Duodenal mucosa (tissue), 2 donors: ENCODE measurements around the gene CFAP100.

Experiments
- H3K27ac ChIP-seq: one replicate; pipeline ENCODE4 v1.7.0; 2013; ENCODE audit warnings: low read depth, low read length
- H3K27me3 ChIP-seq, 2 donors: one replicate each; pipeline ENCODE4 v1.7.0; 2013; ENCODE audit warnings: low read length in 2 of 2, control low read depth in 1 of 2; ENCODE audit not compliant: insufficient read depth in 2 of 2, control insufficient read depth in 1 of 2
- H3K36me3 ChIP-seq, 2 donors: one replicate each; pipeline ENCODE4 v1.7.0; 2013; ENCODE audit warnings: low read length in 2 of 2, control low read depth in 1 of 2; ENCODE audit not compliant: insufficient read depth in 2 of 2, control insufficient read depth in 1 of 2
- H3K4me1 ChIP-seq, 2 donors: one replicate each; pipeline ENCODE4 v1.7.0; 2013; ENCODE audit warnings: low read length in 2 of 2, control low read depth in 1 of 2; ENCODE audit not compliant: insufficient read depth in 2 of 2, control insufficient read depth in 1 of 2
- H3K4me3 ChIP-seq, 2 donors: one replicate each; pipeline ENCODE4 v1.7.0; 2013; ENCODE audit warnings: low read length in 2 of 2, low read depth in 1 of 2
- H3K9ac ChIP-seq, 2 donors: one replicate each; pipeline ENCODE4 v1.7.0; 2013; ENCODE audit warnings: low read length in 2 of 2, low read depth in 1 of 2
- H3K9me3 ChIP-seq, 2 donors: one replicate each; pipeline ENCODE4 v1.7.0; 2013; ENCODE audit warnings: low read length in 2 of 2, control low read depth in 1 of 2; ENCODE audit not compliant: control insufficient read depth in 1 of 2

CFAP100 gene

DNA sequence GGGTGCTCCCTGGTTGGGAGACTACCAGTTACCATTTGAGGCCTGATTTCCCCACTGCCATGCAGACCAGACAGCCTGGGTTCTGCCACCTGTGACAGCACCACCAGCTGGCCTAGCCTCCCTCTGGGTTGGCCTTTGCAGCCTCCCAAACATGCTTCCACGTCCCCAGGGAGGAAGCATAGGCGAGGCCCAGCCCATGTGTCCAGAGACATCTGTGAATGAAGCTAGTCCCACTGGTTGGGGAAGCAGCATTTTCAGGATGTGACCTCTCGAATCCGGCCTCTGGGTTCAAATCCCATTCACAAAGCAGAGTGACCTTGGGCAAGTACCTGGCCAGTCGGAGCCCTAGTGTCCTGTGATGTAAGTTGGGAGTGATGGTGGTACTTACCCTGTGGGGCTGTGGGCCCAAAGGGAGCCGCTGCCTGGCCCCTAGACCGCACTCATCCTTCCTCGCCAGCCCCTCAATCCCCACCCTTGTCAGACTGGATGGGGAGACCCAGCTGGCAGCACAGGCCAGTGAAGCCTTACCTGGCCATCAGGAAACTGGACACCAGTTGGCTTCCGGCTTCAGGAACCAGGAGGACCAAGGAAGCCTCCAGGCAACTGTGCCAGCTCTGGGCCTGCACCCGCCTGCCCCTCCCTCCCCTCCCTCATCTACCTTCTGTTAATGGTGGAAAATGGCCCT lies 43.5 kb upstream of the CFAP100 start:
- Histone ChIP-seq H3K9ac (no peak overlapping the region), H3K9me3 (no peaks in the 10 kb centered on the region), H3K36me3 (no peaks in the 10 kb centered on the region), H3K4me1 (peaks cover under 1 to 7% of the 10 kb centered on the region in 2 donors), H3K27me3 (peaks cover 0 to 6% of the 10 kb centered on the region in 2 donors), H3K27ac (no peak overlapping the region), H3K4me3 (no peak overlapping the region)

- H3K4me1 ChIP-seq: peaks cover 3 to 11% of the 10 kb centered on the region in 2 donors
- H3K36me3 ChIP-seq: no peaks in the 10 kb centered on the region
- no peak overlapping the region for H3K9ac ChIP-seq
- H3K27me3 ChIP-seq: peaks cover 0 to 9% of the 10 kb centered on the region in 2 donors
- H3K4me3 ChIP-seq: no peak overlapping the region
- no peak overlapping the region for H3K27ac ChIP-seq
- no peaks in the 10 kb centered on the region for H3K9me3 ChIP-seq
Measured at GRCh38 chr3:126351771-126352475, 42.8 kb upstream of the CFAP100 start.

DNA sequence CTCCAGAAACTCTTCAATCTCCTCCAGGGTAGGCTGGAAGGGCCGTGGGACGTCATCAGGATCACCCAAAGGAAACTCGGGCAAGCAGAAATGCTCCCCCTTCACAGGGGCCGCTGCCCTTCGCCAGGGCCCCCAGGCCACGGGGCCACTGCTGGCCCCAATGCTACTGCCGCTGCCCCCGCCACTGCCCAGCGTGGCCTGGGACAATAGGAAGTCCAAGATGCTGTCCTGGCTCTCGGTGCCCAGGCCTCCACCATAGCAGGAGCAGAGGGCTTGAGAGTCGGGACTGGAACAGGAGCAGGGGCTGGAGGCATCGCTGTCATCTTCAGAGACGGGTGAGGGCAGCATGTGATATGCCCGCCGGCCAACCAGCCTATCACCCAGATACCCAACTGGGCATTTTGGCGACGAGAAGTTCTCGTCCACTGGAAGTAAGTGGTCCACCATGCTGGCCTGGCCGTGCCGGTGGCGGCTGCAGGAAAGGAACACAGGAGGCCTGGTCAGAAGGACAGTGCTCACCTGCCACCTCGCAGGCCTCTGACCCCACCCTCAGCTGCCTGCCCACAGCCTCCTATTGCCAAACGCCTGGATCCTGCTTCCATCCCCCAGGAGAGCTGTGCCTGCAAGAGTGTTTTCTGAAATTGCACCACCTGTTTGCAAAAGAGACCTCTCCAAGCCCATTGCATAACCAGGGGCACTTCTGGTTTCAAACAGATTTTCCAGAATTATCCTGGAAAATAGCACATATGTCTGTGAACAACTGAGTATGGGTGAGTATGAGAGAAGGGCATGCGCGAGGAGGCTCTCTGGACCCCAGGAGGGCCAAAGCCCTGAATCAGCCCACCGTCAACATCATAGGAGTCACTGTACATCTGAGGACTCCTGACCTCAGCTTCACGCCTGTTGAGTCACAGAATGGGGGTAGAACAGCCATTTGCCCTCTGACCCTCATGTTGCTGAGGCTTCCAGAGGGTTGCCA lies 41.9 kb upstream of the CFAP100 start:
- Histone ChIP-seq H3K4me1 (peaks cover 5 to 11% of the 10 kb centered on the region in 2 donors), H3K9ac (no peak overlapping the region), H3K36me3 (no peaks in the 10 kb centered on the region), H3K9me3 (no peaks in the 10 kb centered on the region), H3K27ac (no peak overlapping the region), H3K4me3 (no peak overlapping the region), H3K27me3 (peaks cover 2 to 10% of the 10 kb centered on the region in 2 donors)

DNA sequence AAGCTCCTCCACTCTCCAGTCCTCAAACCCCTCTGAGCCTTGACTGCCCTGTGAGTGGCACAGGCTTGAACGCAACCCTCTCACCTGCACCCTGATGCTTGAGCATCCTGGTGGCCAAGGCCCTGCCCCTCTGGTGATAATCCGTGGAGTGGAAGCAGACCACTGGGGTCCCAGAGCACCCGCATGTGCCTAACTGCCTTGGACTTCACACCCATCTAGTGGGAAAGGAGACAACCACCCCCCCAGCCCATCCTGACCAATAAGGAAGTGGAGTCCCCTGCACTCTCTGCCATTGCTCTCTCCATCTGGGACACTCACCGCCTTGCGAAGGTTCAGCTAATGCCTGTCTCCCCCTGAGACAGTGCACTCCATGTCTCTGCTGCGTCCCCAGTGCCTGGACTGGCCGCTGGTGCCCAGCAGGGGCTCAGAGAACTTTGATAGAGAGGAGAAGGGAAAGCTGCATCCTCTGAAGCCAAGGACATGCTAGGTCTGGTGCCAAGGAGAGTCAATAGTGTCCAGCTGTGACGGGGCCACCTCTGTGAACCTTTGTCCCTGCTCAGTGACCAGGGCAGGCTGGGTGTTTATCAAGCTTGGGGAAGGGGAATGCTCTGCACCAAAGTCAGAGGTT lies 40.9 kb upstream of the CFAP100 start:
- Histone ChIP-seq H3K27ac (no peak overlapping the region), H3K4me3 (no peak overlapping the region), H3K4me1 (peaks cover 10 to 11% of the 10 kb centered on the region in 2 donors), H3K9me3 (no peaks in the 10 kb centered on the region), H3K9ac (no peak overlapping the region), H3K36me3 (no peaks in the 10 kb centered on the region), H3K27me3 (peaks cover 11 to 17% of the 10 kb centered on the region in 2 donors)

GRCh38 chr3:126354776-126355175 lies 39.9 kb upstream of the CFAP100 start:
- Histone ChIP-seq H3K4me3 (no peak overlapping the region), H3K27ac (no peak overlapping the region), H3K27me3 (peaks cover 16 to 22% of the 10 kb centered on the region in 2 donors), H3K36me3 (no peaks in the 10 kb centered on the region), H3K4me1 (peaks cover 10 to 11% of the 10 kb centered on the region in 2 donors), H3K9ac (no peak overlapping the region), H3K9me3 (no peaks in the 10 kb centered on the region)

- Histone ChIP-seq H3K9ac (peak overlapping the region in 1 of 2 donors; percentile 42), H3K4me3 (peak overlapping the region; percentile 79 to 83), H3K27ac (peak overlapping the region; percentile 26), H3K27me3 (peaks cover 20 to 27% of the 10 kb centered on the region in 2 donors), H3K4me1 (peaks cover 10 to 11% of the 10 kb centered on the region in 2 donors), H3K36me3 (no peaks in the 10 kb centered on the region), H3K9me3 (no peaks in the 10 kb centered on the region)
Measured at GRCh38 chr3:126355251-126355650, 39.5 kb upstream of the CFAP100 start.

DNA sequence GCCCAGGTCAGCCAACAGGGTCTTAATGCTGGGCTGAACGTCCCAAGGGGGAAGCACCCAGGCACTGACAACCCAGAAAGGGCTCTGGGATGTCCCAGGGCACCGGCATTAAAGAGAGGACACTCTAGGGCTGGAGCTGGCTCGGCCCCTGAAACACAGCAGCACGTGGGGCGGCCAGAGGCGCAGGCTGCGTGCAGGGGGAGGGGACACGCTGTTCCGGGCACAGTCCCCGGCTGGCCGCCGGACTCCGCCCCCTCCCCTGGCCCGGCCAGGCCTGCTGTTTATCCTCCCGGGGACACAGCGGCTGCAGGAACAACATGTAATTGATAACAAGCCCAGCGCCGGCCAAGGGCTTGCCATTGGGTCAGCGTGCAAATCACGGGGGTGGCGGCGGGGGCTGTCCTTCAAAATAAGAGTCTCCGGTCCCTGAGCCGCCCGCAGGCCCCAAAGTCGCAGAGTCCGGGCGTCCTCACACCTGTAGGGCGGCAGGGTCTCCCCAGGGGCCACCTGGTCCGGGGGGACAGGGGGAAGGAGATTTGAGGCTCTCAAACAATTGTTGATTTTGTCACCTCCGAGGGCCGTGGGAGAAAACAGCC lies 38.8 kb upstream of the CFAP100 start:
- peaks cover 10 to 11% of the 10 kb centered on the region in 2 donors for H3K4me1 ChIP-seq
- no peaks in the 10 kb centered on the region for H3K36me3 ChIP-seq
- H3K27ac ChIP-seq: peak overlapping the region; percentile 78
- peak overlapping the region; percentile 79 to 83 for H3K4me3 ChIP-seq
- no peaks in the 10 kb centered on the region for H3K9me3 ChIP-seq
- peaks cover 27 to 33% of the 10 kb centered on the region in 2 donors for H3K27me3 ChIP-seq
- peak overlapping the region; percentile 44 to 73 for H3K9ac ChIP-seq

DNA sequence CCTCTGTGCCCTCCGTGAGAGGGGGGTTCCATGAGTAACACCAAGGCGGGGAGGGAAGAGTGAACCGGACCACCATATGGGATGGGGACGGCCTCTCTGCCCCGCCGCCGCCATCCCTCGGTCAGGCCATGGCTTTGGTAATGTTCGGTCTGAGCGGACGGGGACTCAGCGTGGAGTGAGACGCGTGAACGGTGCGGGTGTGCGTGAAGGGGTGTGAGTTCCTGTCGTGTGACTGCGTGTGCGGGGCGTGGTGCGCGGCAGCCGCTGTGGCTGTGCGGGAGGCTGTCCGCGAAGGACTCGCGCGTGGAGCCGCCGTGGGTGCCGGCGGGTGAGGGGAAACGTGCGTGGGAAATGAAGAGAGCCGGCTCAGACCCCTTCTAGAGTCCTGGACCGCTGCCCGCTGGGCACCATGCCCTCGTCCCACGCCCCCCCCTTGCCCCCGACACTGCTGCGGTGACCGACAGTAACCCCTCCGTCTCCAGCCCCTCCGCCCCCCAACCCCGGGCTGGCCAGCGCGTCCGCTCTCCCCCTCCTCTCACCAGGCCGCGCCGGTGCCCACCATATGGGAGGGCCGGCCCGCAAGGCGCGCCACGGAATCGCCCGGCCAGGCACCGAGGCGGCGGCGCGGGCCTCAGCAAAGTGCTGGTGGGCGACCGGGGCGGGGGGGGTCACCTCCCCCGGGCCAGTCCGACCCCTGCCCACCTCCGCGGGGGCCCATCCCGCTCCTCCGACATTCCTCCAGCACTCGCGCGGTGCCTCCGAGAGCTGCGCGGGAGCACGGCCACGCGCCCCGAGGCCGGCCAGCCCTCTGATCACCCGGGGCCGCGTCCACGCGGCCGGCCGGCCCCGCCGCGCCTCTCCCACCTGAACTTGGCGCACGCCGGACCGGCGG lies 38.1 kb upstream of the CFAP100 start:
- Histone ChIP-seq H3K9ac (peak overlapping the region; percentile 51 to 73), H3K27ac (peak overlapping the region; percentile 78), H3K27me3 (peaks cover 33 to 35% of the 10 kb centered on the region in 2 donors), H3K4me3 (peak overlapping the region; percentile 79 to 83), H3K36me3 (no peaks in the 10 kb centered on the region), H3K9me3 (no peaks in the 10 kb centered on the region), H3K4me1 (peaks cover 10 to 11% of the 10 kb centered on the region in 2 donors)
